ENCODE measurements around the gene SPOCD1.

Gene SPOCD1

GRCh38 chr1:31795801-31796621 is 19.8 kb downstream of the SPOCD1 start:
- peak; percentile 70 for DNase-seq

GRCh38 chr1:31795096-31795675 is 20.6 kb downstream of the SPOCD1 start:
- DNase-seq = no peak
- TF ChIP-seq CTCF (IDR thresholded peaks at IDR 0.05; ENCODE audit: low read depth, low read length) = no peak
- no peaks in the 10 kb centered on the region for H3K27me3 ChIP-seq
- H3K9me3 ChIP-seq = no peaks in the 10 kb centered on the region
- H3K36me3 ChIP-seq = no peaks in the 10 kb centered on the region
- H3K4me1 ChIP-seq = no peaks in the 10 kb centered on the region
- H3K4me3 ChIP-seq (ENCODE audit: low read depth, low read length) = no peak overlapping the region

More at GRCh38 chr1:31795801-31796621, 19.8 kb downstream of the SPOCD1 start:
- no peaks in the 10 kb centered on the region for H3K27me3 ChIP-seq
- H3K4me1 ChIP-seq = no peaks in the 10 kb centered on the region
- no peak overlapping the region for H3K4me3 ChIP-seq (ENCODE audit: low read depth, low read length)
- no peaks in the 10 kb centered on the region for H3K36me3 ChIP-seq
- no peaks in the 10 kb centered on the region for H3K9me3 ChIP-seq
- TF ChIP-seq CTCF (IDR thresholded peaks at IDR 0.05; ENCODE audit: low read depth, low read length) = no peak

GRCh38 chr1:31793586-31794285 is 22.1 kb downstream of the SPOCD1 start:
- no peak for DNase-seq
- H3K4me3 ChIP-seq (ENCODE audit: low read depth, low read length) = no peak overlapping the region
- no peaks in the 10 kb centered on the region for H3K27me3 ChIP-seq
- H3K36me3 ChIP-seq = no peaks in the 10 kb centered on the region
- no peak for TF ChIP-seq CTCF (IDR thresholded peaks at IDR 0.05; ENCODE audit: low read depth, low read length)
- peaks cover 2% of the 10 kb centered on the region; the same call in 1 of the 2 replicates for H3K4me1 ChIP-seq
- H3K9me3 ChIP-seq = no peaks in the 10 kb centered on the region

GRCh38 chr1:31793086-31793485 is 22.7 kb downstream of the SPOCD1 start:
- H3K27me3 ChIP-seq = no peaks in the 10 kb centered on the region
- TF ChIP-seq CTCF (IDR thresholded peaks at IDR 0.05; ENCODE audit: low read depth, low read length) = no peak
- H3K9me3 ChIP-seq = no peaks in the 10 kb centered on the region
- peaks cover 2% of the 10 kb centered on the region for H3K4me1 ChIP-seq
- no peaks in the 10 kb centered on the region for H3K36me3 ChIP-seq
- no peak for DNase-seq
- no peak overlapping the region for H3K4me3 ChIP-seq (ENCODE audit: low read depth, low read length)

GRCh38 chr1:31792541-31792940 is 23.3 kb downstream of the SPOCD1 start:
- Histone ChIP-seq H3K36me3 (no peaks in the 10 kb centered on the region), H3K27me3 (no peaks in the 10 kb centered on the region)
- TF ChIP-seq CTCF (IDR thresholded peaks at IDR 0.05; ENCODE audit: low read depth, low read length) = no peak

More at GRCh38 chr1:31792541-31792940, 23.3 kb downstream of the SPOCD1 start:
- H3K4me1 ChIP-seq = peaks cover 8% of the 10 kb centered on the region
- DNase-seq = no peak
- H3K4me3 ChIP-seq (ENCODE audit: low read depth, low read length) = no peak overlapping the region
- H3K9me3 ChIP-seq = no peaks in the 10 kb centered on the region
